AG04450 (cell line): ENCODE measurements around the gene NF2. TPM values are rescaled to one million over a fixed set of nuclear protein-coding genes. Genes with fewer than 3 reads are reported as not detected.

Experiments used
- CTCF ChIA-PET: fragments of 300-600, 350-600 bp; formaldehyde crosslinking; extraction: SDS; loops from one replicate; lab custom pipeline; 2022; ENCODE audit warnings: antibody characterized with exemption, inconsistent platforms; lab: Charles Lee
- POLR2A ChIA-PET: fragments of 350-600 bp; formaldehyde crosslinking; extraction: SDS; loops from one replicate; lab custom pipeline; 2021; ENCODE audit warnings: antibody characterized with exemption, inconsistent platforms; lab: Yijun Ruan, JAX
- DNase-seq: peaks from one replicate; pipeline ENCODE4 v3.0.0-alpha.2; 2011; ENCODE audit warnings: low read depth, low spot score
- H3K27ac ChIP-seq: one replicate; pipeline ENCODE4 v1.5.1; 2012; ENCODE audit warnings: low read depth, low read length, control low read depth
- H3K27me3 ChIP-seq: one replicate; pipeline ENCODE4 v1.6.0; 2012; ENCODE audit warnings: low read length; ENCODE audit not compliant: control insufficient read depth, insufficient read depth
- H3K4me3 ChIP-seq: 2 replicates; pipeline ENCODE4 v1.5.1; 2011; ENCODE audit warnings: mild to moderate bottlenecking, low read depth, low read length, control low read depth
- H3K9me3 ChIP-seq: 2 replicates; pipeline ENCODE4 v1.5.1; 2012; ENCODE audit warnings: low read length; ENCODE audit not compliant: control insufficient read depth, insufficient read depth
- CTCF ChIP-seq: IDR thresholded peaks from 2 replicates; pipeline ENCODE4 v1.5.1; 2011; ENCODE audit warnings: low read depth, low read length, control low read depth, inconsistent platforms
- polyA plus RNA-seq: library from polyadenylated mRNA; depleted of rRNA; stranded (reverse); fragments of >200 nt; gene quantifications from 2 replicates; pipeline ENCODE4 v1.2.3, GENCODE V29; 2011

Gene NF2
- polyA plus RNA-seq, 1 experiment = 57.6 TPM

GRCh38 chr22:29691636-29692326 is 88.3 kb downstream of the NF2 start:
- no peak for DNase-seq
- Histone ChIP-seq H3K27me3 (no peaks in the 10 kb centered on the region), H3K27ac (no peak overlapping the region), H3K4me3 (no peak overlapping the region), H3K9me3 (no peaks in the 10 kb centered on the region)
- no peak for TF ChIP-seq CTCF
- CTCF ChIA-PET = interaction anchor here (2.9 to 4.3 kb wide), 3 partner anchors 24 to 397 kb away, joined by 17 to 35 read pairs (median 29); no protein-coding TSS in a partner anchor
- POLR2A ChIA-PET = no interaction called here

GRCh38 chr22:29692327-29692640 is 88.9 kb downstream of the NF2 start:
- Histone ChIP-seq H3K27me3 (no peaks in the 10 kb centered on the region), H3K9me3 (no peaks in the 10 kb centered on the region), H3K4me3 (no peak overlapping the region), H3K27ac (no peak overlapping the region)
- ChIA-PET CTCF (interaction anchor here (4.1 to 4.3 kb wide), 2 partner anchors 313 to 397 kb away, joined by 29 to 35 read pairs; no protein-coding TSS in a partner anchor), POLR2A (no interaction called here)
- no peak for TF ChIP-seq CTCF
- no peak for DNase-seq

GRCh38 chr22:29693161-29693560 is 89.7 kb downstream of the NF2 start:
- CTCF ChIA-PET = interaction anchor here (0.6 to 1.9 kb wide), 3 partner anchors 326 to 398 kb away, joined by 3 to 8 read pairs (median 6); no protein-coding TSS in a partner anchor
- Histone ChIP-seq H3K27ac (no peak overlapping the region), H3K27me3 (no peaks in the 10 kb centered on the region), H3K4me3 (no peak overlapping the region), H3K9me3 (no peaks in the 10 kb centered on the region)
- POLR2A ChIA-PET = interaction anchor here (0.6 kb wide), 1 partner anchor 137 kb away, joined by 5 read pairs; no protein-coding TSS in a partner anchor
- no peak for DNase-seq
- no peak for TF ChIP-seq CTCF

GRCh38 chr22:29693671-29694070 is 90.2 kb downstream of the NF2 start:
- no peak overlapping the region for H3K4me3 ChIP-seq
- DNase-seq = no peak
- ChIA-PET POLR2A (interaction anchor here (0.6 kb wide), 1 partner anchor 136 kb away, joined by 5 read pairs; no protein-coding TSS in a partner anchor), CTCF (interaction anchor here (0.6 to 1.9 kb wide), 2 partner anchors 326 to 395 kb away, joined by 6 to 8 read pairs; no protein-coding TSS in a partner anchor)
- no peaks in the 10 kb centered on the region for H3K9me3 ChIP-seq
- H3K27me3 ChIP-seq = no peaks in the 10 kb centered on the region
- no peak overlapping the region for H3K27ac ChIP-seq
- TF ChIP-seq CTCF = no peak
